ENCODE results near the gene EPM2A. TPM values are rescaled to one million over a fixed set of nuclear protein-coding genes. Genes with fewer than 3 reads are reported as not detected.

EPM2A gene
- total RNA-seq, 1 experiment from 2014 or later: 4.7 TPM

DNA sequence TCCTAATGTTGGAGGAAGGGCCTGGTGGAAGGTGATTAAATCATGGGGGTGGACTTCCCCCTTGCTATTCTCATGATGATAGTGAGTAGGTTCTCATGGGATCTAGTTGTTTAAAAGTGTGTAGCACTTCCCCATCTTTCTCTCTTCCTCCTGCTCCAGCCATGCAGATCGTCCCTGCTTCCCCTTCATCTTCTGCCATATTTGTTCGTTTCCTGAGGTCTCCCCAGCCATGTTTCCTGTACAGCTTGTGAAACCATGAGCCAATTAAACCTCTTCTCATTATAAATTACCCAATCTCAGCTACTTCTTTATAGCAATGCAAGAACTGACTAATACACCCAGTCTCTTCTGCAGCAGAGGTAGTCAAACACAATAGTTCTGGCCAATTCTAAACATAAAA is 5.4 kb downstream of the EPM2A start:
- Histone ChIP-seq H3K4me1 (replicated peaks; ENCODE audit: insufficient read depth) (peaks cover 9% of the 10 kb centered on the region; the same call in 1 of the 2 replicates), H3F3A (ENCODE audit: insufficient read depth, low read depth) (peaks cover 7% of the 10 kb centered on the region), H3K27ac (no peak overlapping the region), H3K4me3 (no peak overlapping the region), H3K36me3 (ENCODE audit: low read depth) (no peaks in the 10 kb centered on the region), H3K9me3 (ENCODE audit: insufficient read depth, low read depth) (no peaks in the 10 kb centered on the region; the same call in 1 of the 2 replicates), H3K9me2 (ENCODE audit: insufficient read depth) (no peaks in the 10 kb centered on the region), H3K79me2 (ENCODE audit: low read depth) (no peaks in the 10 kb centered on the region), H3K4me2 (no peak overlapping the region), H2AFZ (no peak overlapping the region), H3K27me3 (ENCODE audit: insufficient read depth, low read depth) (no peaks in the 10 kb centered on the region), H4K20me1 (ENCODE audit: insufficient read depth) (no peaks in the 10 kb centered on the region)
- TF ChIP-seq, protein P1, sequence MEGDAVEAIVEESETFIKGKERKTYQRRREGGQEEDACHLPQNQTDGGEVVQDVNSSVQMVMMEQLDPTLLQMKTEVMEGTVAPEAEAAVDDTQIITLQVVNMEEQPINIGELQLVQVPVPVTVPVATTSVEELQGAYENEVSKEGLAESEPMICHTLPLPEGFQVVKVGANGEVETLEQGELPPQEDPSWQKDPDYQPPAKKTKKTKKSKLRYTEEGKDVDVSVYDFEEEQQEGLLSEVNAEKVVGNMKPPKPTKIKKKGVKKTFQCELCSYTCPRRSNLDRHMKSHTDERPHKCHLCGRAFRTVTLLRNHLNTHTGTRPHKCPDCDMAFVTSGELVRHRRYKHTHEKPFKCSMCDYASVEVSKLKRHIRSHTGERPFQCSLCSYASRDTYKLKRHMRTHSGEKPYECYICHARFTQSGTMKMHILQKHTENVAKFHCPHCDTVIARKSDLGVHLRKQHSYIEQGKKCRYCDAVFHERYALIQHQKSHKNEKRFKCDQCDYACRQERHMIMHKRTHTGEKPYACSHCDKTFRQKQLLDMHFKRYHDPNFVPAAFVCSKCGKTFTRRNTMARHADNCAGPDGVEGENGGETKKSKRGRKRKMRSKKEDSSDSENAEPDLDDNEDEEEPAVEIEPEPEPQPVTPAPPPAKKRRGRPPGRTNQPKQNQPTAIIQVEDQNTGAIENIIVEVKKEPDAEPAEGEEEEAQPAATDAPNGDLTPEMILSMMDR (conservative IDR thresholded peaks at IDR 0.05): no peak
- TF ChIP-seq EZH2 (IDR thresholded peaks at IDR 0.05; ENCODE audit: low read depth): no peak
- no peak for DNase-seq
- no TSS peak for BruUV-seq (replicated peaks)
- intact Hi-C loops (cut with micrococcal nuclease; ENCODE audit: unreplicated experiment): no loop called here
- ChIA-PET POLR2A (ENCODE audit: unreplicated experiment) (no interaction called here), CTCF (no interaction called here)

DNA sequence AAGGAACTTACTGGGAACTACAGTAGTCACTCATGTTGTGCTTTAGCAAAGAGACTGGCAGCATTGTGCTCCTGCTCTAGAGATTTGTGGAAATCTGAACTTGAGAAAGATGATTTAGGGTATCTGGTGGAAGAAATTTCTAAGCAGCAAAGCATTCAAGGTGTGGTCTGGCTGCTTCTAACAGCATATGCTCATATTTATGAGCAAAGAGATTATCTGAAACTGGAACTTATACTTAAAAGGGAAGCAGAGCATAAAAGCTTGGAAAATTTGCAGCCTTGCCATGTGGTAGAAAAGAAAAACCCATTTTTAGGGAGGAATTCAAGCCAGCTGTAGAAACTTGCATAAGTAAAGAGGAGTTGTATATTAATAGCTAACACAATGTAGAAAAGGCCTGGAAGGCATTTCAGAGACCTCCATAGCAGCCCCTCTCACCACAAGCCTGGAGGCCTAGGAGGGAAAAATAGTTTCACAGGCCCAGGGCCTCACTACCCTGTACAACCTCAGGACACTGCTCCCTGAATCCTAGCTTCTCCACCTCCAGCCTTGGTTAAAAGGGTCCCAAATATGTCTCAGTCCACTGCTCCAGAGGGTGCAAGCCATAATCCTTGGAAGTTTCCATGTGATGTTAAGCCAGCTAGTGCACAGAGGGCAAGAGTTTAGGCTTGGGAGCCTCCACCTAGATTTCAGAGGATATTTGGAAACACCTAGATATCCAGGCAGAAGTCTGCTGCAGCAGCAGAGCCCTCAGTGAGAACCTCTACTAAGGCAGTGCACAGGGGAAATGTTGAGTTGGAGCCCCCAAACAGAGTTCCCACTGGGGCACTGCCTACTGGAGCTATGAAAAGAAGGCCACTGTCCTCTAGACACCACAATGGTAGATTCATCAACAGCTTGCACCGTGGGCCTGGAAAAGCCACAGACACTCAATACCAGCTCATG is 6.6 kb downstream of the EPM2A start:
- Histone ChIP-seq H3K9me3 (ENCODE audit: insufficient read depth, low read depth) (no peaks in the 10 kb centered on the region; the same call in 1 of the 2 replicates), H2AFZ (no peak overlapping the region), H3K36me3 (ENCODE audit: low read depth) (no peaks in the 10 kb centered on the region), H3K4me1 (replicated peaks; ENCODE audit: insufficient read depth) (peaks cover 3% of the 10 kb centered on the region; the same call in 1 of the 2 replicates), H3F3A (ENCODE audit: insufficient read depth, low read depth) (no peaks in the 10 kb centered on the region; the same call in 1 of the 2 replicates), H3K27me3 (ENCODE audit: insufficient read depth, low read depth) (no peaks in the 10 kb centered on the region), H3K27ac (no peak overlapping the region), H3K9me2 (ENCODE audit: insufficient read depth) (no peaks in the 10 kb centered on the region), H3K4me3 (no peak overlapping the region), H4K20me1 (ENCODE audit: insufficient read depth) (no peaks in the 10 kb centered on the region), H3K4me2 (no peak overlapping the region), H3K79me2 (ENCODE audit: low read depth) (no peaks in the 10 kb centered on the region)
- no peak for TF ChIP-seq EZH2 (IDR thresholded peaks at IDR 0.05; ENCODE audit: low read depth)
- TF ChIP-seq, protein P1 (conservative IDR thresholded peaks at IDR 0.05): no peak
- CTCF ChIA-PET: no interaction called here
- no peak for DNase-seq
- POLR2A ChIA-PET (ENCODE audit: unreplicated experiment): no interaction called here
- no TSS peak for BruUV-seq (replicated peaks)
- intact Hi-C loops (cut with micrococcal nuclease; ENCODE audit: unreplicated experiment): no loop called here

DNA sequence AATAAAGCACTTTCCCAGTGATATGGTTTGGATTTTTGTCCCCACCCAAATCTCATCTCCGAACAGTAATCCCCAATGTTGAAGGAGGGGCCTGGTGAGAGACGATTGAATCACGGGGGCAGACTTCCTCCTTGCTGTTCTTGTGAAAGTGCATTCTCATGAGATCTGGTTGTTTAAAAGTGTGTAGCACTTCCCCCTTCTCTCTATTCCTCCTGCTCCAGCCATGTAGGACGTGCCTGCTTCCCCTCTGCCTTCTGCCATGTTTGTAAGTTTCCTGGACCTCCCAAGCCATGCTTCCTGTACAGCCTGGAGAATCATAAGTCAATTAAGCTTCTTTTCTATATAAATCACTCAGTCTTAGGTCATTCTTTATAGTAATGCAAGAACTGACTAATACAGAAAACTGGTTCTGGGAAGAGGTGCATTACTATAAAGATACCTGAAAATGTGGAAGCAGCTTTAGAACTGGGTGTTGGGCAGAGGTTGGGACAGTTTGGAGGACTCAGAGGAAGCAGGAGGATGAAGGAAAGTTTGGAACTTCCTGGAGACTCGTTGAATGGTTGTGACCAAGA is 7.4 kb downstream of the EPM2A start:
- no peaks in the 10 kb centered on the region for H3K36me3 ChIP-seq (ENCODE audit: low read depth)
- no TSS peak for BruUV-seq (replicated peaks)
- no peaks in the 10 kb centered on the region for H4K20me1 ChIP-seq (ENCODE audit: insufficient read depth)
- no peaks in the 10 kb centered on the region for H3K27me3 ChIP-seq (ENCODE audit: insufficient read depth, low read depth)
- no peaks in the 10 kb centered on the region; the same call in 1 of the 2 replicates for H3K9me3 ChIP-seq (ENCODE audit: insufficient read depth, low read depth)
- H3K4me1 ChIP-seq (replicated peaks; ENCODE audit: insufficient read depth): no peaks in the 10 kb centered on the region
- no peaks in the 10 kb centered on the region for H3F3A ChIP-seq (ENCODE audit: insufficient read depth, low read depth)
- H2AFZ ChIP-seq: no peak overlapping the region
- intact Hi-C loops (cut with micrococcal nuclease; ENCODE audit: unreplicated experiment): no loop called here
- H3K4me3 ChIP-seq: no peak overlapping the region
- POLR2A ChIA-PET (ENCODE audit: unreplicated experiment): no interaction called here
- CTCF ChIA-PET: no interaction called here
- H3K4me2 ChIP-seq: no peak overlapping the region
- no peak for DNase-seq
- no peaks in the 10 kb centered on the region for H3K79me2 ChIP-seq (ENCODE audit: low read depth)
- H3K9me2 ChIP-seq (ENCODE audit: insufficient read depth): no peaks in the 10 kb centered on the region
- TF ChIP-seq EZH2 (IDR thresholded peaks at IDR 0.05; ENCODE audit: low read depth): no peak
- TF ChIP-seq, protein P1 (conservative IDR thresholded peaks at IDR 0.05): no peak
- H3K27ac ChIP-seq: no peak overlapping the region
